Mononuclear cell (primary cell): Measurements from ENCODE around the gene CHPF2. TPM values are rescaled to one million over a fixed set of nuclear protein-coding genes. Genes with fewer than 3 reads are reported as not detected.

Experiments used
- H3K27me3 ChIP-seq: 2 replicates; pipeline ENCODE4 v1.6.0; 2011; ENCODE audit warnings: low read length, control low read depth; ENCODE audit not compliant: insufficient read depth
- H3K4me1 ChIP-seq: 2 replicates; pipeline ENCODE4 v1.5.1; 2011; ENCODE audit warnings: mild to moderate bottlenecking, low read length, control low read depth; ENCODE audit not compliant: insufficient read depth
- H3K4me3 ChIP-seq: 2 replicates; pipeline ENCODE4 v1.5.1; 2011; ENCODE audit warnings: mild to moderate bottlenecking, low read length, moderate library complexity
- H3K9me3 ChIP-seq: 2 replicates; pipeline ENCODE4 v1.5.1; 2011; ENCODE audit warnings: low read depth, mild to moderate bottlenecking, control low read depth, low read length
- total RNA-seq: library from RNA; depleted of rRNA; stranded (reverse); fragments of >200 nt; gene quantifications from one replicate; pipeline ENCODE4 v1.2.3, GENCODE V29; 2012

CHPF2 gene
- total RNA-seq, 1 donor, result 25.0 TPM

GRCh38 chr7:151213826-151214225, 18.5 kb upstream of the CHPF2 start:
- H3K4me1 ChIP-seq, result no peaks in the 10 kb centered on the region
- no peak overlapping the region for H3K4me3 ChIP-seq
- H3K27me3 ChIP-seq, result no peaks in the 10 kb centered on the region
- H3K9me3 ChIP-seq, result no peaks in the 10 kb centered on the region

GRCh38 chr7:151215396-151215795, 16.9 kb upstream of the CHPF2 start:
- Histone ChIP-seq H3K9me3 (no peaks in the 10 kb centered on the region), H3K4me1 (no peaks in the 10 kb centered on the region), H3K4me3 (no peak overlapping the region), H3K27me3 (no peaks in the 10 kb centered on the region)

- Histone ChIP-seq H3K4me3 (no peak overlapping the region), H3K4me1 (no peaks in the 10 kb centered on the region), H3K27me3 (no peaks in the 10 kb centered on the region), H3K9me3 (no peaks in the 10 kb centered on the region)
Observed at GRCh38 chr7:151218170-151218569, 14.1 kb upstream of the CHPF2 start.

GRCh38 chr7:151223728-151224127, 8.6 kb upstream of the CHPF2 start:
- Histone ChIP-seq H3K27me3 (no peaks in the 10 kb centered on the region), H3K4me1 (peaks cover 21% of the 10 kb centered on the region), H3K9me3 (no peaks in the 10 kb centered on the region), H3K4me3 (no peak overlapping the region)

- Histone ChIP-seq H3K27me3 (no peaks in the 10 kb centered on the region), H3K9me3 (no peaks in the 10 kb centered on the region), H3K4me3 (peak overlapping the region; percentile 54), H3K4me1 (peaks cover 21% of the 10 kb centered on the region)
Observed at GRCh38 chr7:151225948-151226510, 6.3 kb upstream of the CHPF2 start.

- peak overlapping the region; percentile 54 for H3K4me3 ChIP-seq
- H3K9me3 ChIP-seq, result no peaks in the 10 kb centered on the region
Observed at GRCh38 chr7:151226560-151226874, 5.8 kb upstream of the CHPF2 start.

GRCh38 chr7:151226875-151227782, 5.2 kb upstream of the CHPF2 start, which contains the start of gene ABCF2:
TSS of gene ABCF2 (minus strand) at chr7:151227205. CDS start at chr7:151226458, 747 bp downstream.
- Histone ChIP-seq H3K9me3 (no peaks in the 10 kb centered on the region), H3K4me1 (peaks cover 29% of the 10 kb centered on the region), H3K4me3 (peak within 1 kb of the TSS; percentile 54)

More at GRCh38 chr7:151226560-151226874, 5.8 kb upstream of the CHPF2 start:
- H3K27me3 ChIP-seq, result no peaks in the 10 kb centered on the region
- peaks cover 23% of the 10 kb centered on the region for H3K4me1 ChIP-seq

GRCh38 chr7:151228024-151228866, 4.0 kb upstream of the CHPF2 start:
- H3K4me1 ChIP-seq, result peaks cover 34% of the 10 kb centered on the region
- no peaks in the 10 kb centered on the region for H3K9me3 ChIP-seq
- no peaks in the 10 kb centered on the region for H3K27me3 ChIP-seq
- H3K4me3 ChIP-seq, result peak overlapping the region; percentile 54

More at GRCh38 chr7:151226875-151227782, 5.2 kb upstream of the CHPF2 start, which contains the start of gene ABCF2:
- no peaks in the 10 kb centered on the region for H3K27me3 ChIP-seq

- Histone ChIP-seq H3K9me3 (no peaks in the 10 kb centered on the region), H3K4me3 (no peak overlapping the region), H3K4me1 (peaks cover 44% of the 10 kb centered on the region), H3K27me3 (no peaks in the 10 kb centered on the region)
Observed at GRCh38 chr7:151229249-151229648, 3.0 kb upstream of the CHPF2 start.

- Histone ChIP-seq H3K27me3 (no peaks in the 10 kb centered on the region), H3K9me3 (no peaks in the 10 kb centered on the region), H3K4me1 (peaks cover 38% of the 10 kb centered on the region), H3K4me3 (no peak overlapping the region)
Observed at GRCh38 chr7:151231080-151231479, 1.2 kb upstream of the CHPF2 start.

- Histone ChIP-seq H3K9me3 (no peaks in the 10 kb centered on the region), H3K4me1 (peaks cover 26% of the 10 kb centered on the region), H3K27me3 (no peaks in the 10 kb centered on the region), H3K4me3 (peak overlapping the region; percentile 95)
Observed at GRCh38 chr7:151232917-151233701, 826 bp downstream of the CHPF2 start.

GRCh38 chr7:151233804-151234203, 1.5 kb downstream of the CHPF2 start:
- Histone ChIP-seq H3K4me3 (no peak overlapping the region), H3K27me3 (no peaks in the 10 kb centered on the region), H3K9me3 (no peaks in the 10 kb centered on the region), H3K4me1 (peaks cover 25% of the 10 kb centered on the region)

GRCh38 chr7:151235091-151235787, 3.0 kb downstream of the CHPF2 start:
- H3K4me1 ChIP-seq, result peaks cover 25% of the 10 kb centered on the region
- H3K4me3 ChIP-seq, result no peak overlapping the region
- H3K27me3 ChIP-seq, result no peaks in the 10 kb centered on the region
- H3K9me3 ChIP-seq, result no peaks in the 10 kb centered on the region

- Histone ChIP-seq H3K4me3 (no peak overlapping the region), H3K9me3 (no peaks in the 10 kb centered on the region), H3K4me1 (peaks cover 25% of the 10 kb centered on the region), H3K27me3 (no peaks in the 10 kb centered on the region)
Observed at GRCh38 chr7:151236406-151236805, 4.1 kb downstream of the CHPF2 start.
